Astrocyte of the spinal cord (primary cell): ENCODE measurements around the gene P2RX7.
A peak's percentile ranks its signal among the peaks of the same experiment; 100 is the strongest.

ENCODE experiments used
- DNase-seq: peaks from one replicate; pipeline ENCODE4 v3.0.0; 2011; ENCODE audit warnings: low read depth, low spot score
- H3K4me3 ChIP-seq: 2 replicates; pipeline ENCODE4 v1.5.1; 2011; ENCODE audit warnings: low read depth, mild to moderate bottlenecking, low read length, moderate library complexity
- in situ Hi-C: cut with HindIII; loops from 2 replicates; pipeline ENCODE4 v1.10.0; 2017; ENCODE audit warnings: low sequenced_read_pairs
- TF ChIP-seq, protein P1 (sequence below): IDR thresholded peaks from 2 replicates; pipeline ENCODE4 v1.5.1; 2012; ENCODE audit warnings: low read depth, mild to moderate bottlenecking, low read length, inconsistent platforms

The P2RX7 gene

DNA sequence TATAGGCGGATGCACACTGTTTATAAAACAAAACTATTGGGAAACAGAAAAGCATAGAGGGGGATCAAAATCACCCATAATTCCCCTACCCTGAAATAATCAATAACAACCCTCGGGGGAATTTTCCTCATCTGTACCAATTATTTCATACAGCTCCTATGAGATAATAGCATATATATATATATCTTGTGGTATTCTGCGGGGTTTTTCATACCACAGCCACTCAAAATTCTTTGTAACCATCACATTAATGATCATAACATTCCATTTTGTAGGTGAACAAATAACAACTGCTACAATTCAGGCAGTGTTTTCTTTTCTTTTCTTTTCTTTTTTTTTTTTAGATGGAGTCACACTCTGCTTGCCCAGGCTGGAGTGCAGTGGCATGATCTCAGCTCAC, 35.3 kb downstream of the P2RX7 start:
- no peak for DNase-seq
- no peak overlapping the region for H3K4me3 ChIP-seq
- TF ChIP-seq, protein P1, sequence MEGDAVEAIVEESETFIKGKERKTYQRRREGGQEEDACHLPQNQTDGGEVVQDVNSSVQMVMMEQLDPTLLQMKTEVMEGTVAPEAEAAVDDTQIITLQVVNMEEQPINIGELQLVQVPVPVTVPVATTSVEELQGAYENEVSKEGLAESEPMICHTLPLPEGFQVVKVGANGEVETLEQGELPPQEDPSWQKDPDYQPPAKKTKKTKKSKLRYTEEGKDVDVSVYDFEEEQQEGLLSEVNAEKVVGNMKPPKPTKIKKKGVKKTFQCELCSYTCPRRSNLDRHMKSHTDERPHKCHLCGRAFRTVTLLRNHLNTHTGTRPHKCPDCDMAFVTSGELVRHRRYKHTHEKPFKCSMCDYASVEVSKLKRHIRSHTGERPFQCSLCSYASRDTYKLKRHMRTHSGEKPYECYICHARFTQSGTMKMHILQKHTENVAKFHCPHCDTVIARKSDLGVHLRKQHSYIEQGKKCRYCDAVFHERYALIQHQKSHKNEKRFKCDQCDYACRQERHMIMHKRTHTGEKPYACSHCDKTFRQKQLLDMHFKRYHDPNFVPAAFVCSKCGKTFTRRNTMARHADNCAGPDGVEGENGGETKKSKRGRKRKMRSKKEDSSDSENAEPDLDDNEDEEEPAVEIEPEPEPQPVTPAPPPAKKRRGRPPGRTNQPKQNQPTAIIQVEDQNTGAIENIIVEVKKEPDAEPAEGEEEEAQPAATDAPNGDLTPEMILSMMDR, result no peak
- in situ Hi-C loops, result no loop called here

DNA sequence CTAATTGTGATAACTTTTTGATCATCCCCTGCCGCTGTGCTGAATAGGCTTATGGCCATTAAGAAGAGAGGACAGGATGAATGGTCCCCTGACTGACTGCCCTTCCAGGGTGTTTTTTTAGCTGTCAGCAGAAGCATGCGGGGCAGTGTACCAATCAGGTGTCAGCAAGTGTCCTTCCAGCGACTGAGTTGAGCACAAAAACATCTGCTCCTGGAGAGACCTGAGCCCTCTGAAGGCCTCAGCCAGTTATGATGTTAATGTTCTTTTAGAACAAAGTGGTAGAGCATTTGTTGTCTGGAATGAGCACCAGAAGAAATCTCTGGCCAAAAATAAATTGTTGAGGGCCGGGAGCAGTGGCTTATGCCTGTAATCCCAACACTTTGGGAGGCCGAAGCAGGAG, 37.5 kb downstream of the P2RX7 start:
- TF ChIP-seq, protein P1, result no peak
- DNase-seq, result no peak
- H3K4me3 ChIP-seq, result no peak overlapping the region
- in situ Hi-C loops, result no loop called here

DNA sequence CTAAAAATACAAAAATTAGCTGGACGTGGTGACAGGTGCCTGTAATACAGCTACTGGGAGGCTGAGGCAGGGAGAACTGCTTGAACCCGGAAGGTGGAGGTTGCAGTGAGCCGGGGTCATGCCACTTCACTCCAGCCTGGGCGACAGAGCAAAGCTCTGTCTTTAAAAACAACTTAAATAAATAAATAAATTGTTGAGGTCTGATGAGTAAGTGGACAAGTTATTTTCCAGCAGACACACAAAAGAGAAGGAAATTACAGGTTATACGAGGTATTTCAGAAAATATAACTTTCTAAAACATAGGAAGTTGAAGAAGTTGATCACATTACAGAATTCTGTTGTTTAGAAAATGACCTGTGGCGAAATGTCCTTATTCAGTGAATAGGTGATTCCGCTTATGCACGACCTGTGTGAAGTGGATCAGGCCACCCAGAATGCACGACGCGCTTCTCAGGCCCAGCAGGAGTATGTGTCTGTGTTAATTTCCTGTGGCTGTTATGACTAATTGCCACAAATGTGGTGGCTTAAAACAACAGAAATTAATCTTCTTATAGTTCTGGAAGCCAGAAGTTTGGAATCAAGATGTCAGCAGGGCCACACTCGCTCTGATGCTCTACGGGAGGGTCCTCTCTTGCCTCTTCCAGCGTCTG, 38.1 kb downstream of the P2RX7 start:
- TF ChIP-seq, protein P1, result no peak
- in situ Hi-C loops, result no loop called here
- H3K4me3 ChIP-seq, result no peak overlapping the region
- peak; percentile 33 for DNase-seq

DNA sequence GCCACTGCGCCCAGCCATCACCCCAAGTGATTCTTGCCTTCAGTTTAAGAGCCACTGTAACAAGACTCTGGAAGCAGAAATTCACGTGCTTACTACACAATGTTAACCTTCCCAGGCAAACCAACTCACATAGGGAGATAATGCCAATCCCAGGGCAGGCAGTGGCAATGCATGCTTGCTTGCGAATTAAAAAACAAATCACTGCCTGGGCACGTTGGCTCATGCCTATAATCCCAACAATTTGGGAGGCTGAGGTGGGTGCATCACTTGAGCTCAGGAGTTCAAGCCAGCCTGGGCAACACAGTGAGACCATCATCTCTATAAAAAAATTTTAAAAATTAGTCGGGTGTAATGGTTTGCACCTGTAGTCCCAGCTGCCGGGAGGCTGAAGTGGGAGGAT, 39.5 kb downstream of the P2RX7 start:
- H3K4me3 ChIP-seq, result no peak overlapping the region
- TF ChIP-seq, protein P1, result no peak
- no peak for DNase-seq
- in situ Hi-C loops, result no loop called here

DNA sequence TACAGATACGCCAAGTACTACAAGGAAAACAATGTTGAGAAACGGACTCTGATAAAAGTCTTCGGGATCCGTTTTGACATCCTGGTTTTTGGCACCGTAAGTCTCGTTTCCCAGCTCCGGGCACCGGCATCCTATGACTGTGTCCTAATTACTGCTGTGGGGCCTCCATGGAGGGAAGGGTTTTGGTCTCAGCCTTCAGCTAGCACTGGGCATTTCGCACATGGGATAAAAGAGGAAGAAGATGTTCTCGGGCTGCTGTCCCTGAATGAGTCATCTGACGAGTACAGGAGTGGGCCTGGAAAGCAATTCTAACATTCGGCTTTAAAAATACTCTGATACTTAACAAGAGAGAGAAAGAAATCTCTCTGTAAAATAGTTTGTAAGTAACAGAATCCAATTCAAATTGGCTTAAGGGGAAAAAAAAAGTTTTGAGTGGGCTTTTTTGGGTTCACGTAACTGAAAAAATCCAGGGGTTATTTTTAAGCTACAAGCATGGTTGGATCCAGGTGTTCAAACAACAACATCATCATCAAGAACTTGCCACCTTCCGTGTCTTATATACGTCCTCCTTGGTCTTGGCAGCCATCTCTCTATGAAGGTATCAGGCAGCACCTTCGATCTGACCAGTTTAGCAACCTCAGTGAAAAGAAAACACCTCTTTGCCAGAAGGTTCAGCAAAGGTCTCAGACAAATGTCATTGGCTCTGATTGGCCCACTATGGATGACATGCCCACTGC, 42.9 kb downstream of the P2RX7 start:
- in situ Hi-C loops, result no loop called here
- no peak overlapping the region for H3K4me3 ChIP-seq
- no peak for DNase-seq
- TF ChIP-seq, protein P1, result no peak

DNA sequence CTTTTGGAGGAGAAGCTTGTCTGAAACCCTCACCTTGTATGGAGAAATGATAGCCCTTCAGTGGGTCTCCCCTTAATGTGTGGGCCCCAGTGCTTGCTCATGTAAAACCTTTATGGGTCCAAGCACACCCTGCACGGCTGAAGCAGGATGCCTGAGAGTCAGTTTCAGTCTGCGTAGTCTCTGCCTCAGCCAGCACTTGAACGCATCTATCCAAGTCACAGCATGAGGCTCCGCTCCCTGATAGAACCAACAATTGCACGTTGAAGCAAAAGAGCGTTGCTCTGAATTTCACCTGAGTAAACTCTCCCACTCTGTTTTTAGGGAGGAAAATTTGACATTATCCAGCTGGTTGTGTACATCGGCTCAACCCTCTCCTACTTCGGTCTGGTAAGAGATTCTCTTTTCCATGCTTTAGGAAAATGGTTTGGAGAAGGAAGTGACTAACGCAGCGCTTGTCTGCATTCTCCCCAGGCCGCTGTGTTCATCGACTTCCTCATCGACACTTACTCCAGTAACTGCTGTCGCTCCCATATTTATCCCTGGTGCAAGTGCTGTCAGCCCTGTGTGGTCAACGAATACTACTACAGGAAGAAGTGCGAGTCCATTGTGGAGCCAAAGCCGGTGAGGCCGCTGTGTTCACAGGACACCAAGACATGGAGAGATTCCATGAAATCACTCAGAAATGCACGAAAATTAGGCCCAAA, 44.3 kb downstream of the P2RX7 start:
- TF ChIP-seq, protein P1, result no peak
- DNase-seq, result no peak
- in situ Hi-C loops, result no loop called here
- H3K4me3 ChIP-seq, result no peak overlapping the region
